Lower leg skin (tissue), 3 donors: ENCODE results near the gene PUDP.

Source experiments
- CTCF ChIP-seq, 3 donors: fragments of 450-650 bp; IDR thresholded peaks; one replicate each; pipeline ENCODE4 v1.5.1; 2016; ENCODE audit warnings: antibody characterized with exemption in 3 of 3, mild to moderate bottlenecking in 3 of 3, moderate library complexity in 2 of 3
- POLR2A ChIP-seq, 2 donors: fragments of 450-650 bp; IDR thresholded peaks; one replicate each; pipeline ENCODE4 v1.6.1; 2016 to 2017; ENCODE audit warnings: antibody characterized with exemption in 2 of 2, mild to moderate bottlenecking in 1 of 2, moderate library complexity in 1 of 2

DNA sequence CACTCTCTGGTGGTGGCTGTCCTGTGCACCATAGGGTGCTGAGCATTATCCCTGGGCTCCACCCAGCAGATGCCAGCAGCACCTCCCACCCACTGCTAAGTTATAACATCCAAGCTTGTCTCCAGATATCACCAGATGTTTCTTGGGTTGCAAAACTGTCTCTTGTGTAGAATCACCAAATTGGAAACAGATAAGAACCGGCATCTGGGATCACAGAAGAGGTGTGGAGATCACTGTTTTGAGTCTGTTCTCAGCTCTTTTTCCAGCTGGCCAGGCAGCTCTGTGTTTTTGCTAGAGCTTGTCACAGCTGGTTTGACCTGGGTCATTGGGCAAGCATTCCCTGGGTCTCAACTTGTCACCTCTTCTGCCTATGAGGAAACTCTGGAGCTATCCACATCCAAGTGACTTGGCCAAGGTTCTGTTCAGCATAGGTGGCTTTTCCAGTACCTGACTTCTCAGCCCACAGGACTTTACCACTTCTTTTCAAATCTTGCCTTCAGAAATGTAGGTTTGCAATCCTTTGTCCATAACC, 15.3 kb upstream of the PUDP start:
- TF ChIP-seq POLR2A (IDR thresholded peaks at IDR 0.05), result no peak
- no peak for TF ChIP-seq CTCF (IDR thresholded peaks at IDR 0.05)
